GM08714 (cell line): ENCODE data around the gene TSPAN8.
"Not testable (repeated sequence)": the region's sequence is repeated elsewhere in the genome, so short reads cannot be mapped to it uniquely, and the experiment has no call there.

Experiments
- H3K4me3 ChIP-seq: fragments of 200-500 bp; sonication (Bioruptor generic); 2 replicates; pipeline ENCODE4 v1.5.1; 2014; ENCODE audit warnings: mild to moderate bottlenecking, low read length, inconsistent platforms
- ZNF274 ChIP-seq: IDR thresholded peaks from 2 replicates; pipeline ENCODE4 v1.6.1; 2012; ENCODE audit warnings: mild to moderate bottlenecking, low read depth, low read length

TSPAN8 gene

DNA sequence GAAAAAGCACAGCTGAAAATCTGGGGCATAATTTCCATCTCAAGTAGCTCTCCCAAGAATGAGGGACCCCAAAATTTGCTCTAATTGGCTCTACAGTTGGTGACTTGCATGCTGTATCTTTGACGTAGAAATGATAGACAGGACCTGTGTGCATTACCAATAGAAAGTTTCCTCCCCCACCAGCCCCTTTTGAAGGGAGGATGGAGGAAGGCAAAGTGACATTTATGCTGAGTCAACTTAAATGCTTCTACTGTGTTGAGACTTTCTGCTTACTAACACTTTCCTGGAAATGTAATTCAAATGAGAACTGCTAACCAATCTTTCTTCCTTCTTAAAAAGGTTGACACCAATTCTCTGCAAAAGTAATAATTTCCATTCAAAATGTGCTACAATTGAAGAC lies 31.9 kb downstream of the TSPAN8 start:
- no peak for TF ChIP-seq ZNF274

DNA sequence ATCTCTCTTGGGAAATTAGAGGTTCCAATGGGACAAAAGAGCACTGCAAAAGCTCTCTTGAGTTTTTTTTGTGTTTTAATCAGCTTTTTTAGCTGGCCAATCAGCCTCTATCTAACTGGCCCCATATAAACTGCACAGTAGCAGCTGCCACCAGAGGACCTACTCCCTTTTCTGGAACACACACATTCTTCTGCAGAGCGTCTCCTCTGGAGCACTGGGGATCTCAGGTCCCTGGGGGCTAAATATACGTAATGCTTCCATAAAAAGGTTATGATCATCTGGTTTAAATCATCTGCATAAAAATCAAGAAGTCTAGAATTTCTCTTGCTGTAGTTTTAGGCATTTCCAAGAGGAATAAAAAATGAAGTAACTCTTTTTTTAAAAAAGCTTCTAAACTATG lies 32.3 kb downstream of the TSPAN8 start:
- H3K4me3 ChIP-seq = no peak overlapping the region
- no peak for TF ChIP-seq ZNF274

More for the DNA sequence above, 31.9 kb downstream of the TSPAN8 start:
- H3K4me3 ChIP-seq = no peak overlapping the region

DNA sequence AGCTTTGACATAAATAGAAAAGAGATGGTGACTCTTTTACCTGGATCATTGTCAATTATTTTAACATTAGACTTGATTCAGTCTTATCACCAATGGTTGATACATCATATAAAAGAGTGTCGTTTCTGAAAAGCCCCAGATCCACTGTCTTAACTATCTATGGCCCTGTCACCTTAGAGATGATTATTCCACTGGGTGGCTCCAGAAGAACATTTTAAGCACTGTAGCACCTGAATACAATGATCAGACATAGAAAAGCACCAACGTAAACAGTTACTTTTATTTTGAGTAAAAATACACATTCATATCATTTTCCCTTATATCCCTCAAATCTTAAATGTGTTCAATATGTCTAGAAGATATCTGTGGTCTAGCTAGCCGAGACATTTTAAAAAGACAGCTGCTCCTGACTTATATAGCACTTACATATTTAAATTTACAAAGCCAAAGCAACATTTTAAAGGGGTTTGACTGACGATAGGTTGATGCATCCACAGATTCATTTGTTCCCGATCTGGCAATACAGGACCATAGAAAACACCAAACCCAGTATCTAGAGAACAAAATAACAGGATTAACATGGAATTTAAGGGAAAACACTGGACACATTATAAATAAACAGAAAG lies 32.9 kb downstream of the TSPAN8 start:
- H3K4me3 ChIP-seq = no peak overlapping the region
- TF ChIP-seq ZNF274 = no peak

DNA sequence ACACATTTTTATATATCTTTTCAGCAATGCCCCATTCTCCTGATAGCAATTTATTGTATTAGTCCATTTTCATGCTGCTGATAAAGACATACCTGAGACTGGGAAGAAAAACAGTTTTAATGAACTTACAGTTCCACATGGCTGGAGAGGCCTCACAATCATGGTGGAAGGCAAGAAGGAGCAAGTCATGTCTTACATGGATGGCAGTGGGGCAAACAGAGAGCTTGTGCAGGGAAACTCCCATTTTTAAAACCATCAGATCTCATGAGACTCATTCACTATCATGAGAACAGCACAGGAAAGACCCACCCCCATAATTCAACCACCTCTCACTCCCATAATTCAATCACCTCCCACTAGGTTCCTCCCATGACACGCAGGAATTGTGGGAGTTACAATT lies 44.7 kb downstream of the TSPAN8 start:
- H3K4me3 ChIP-seq = not testable (repeated sequence)

DNA sequence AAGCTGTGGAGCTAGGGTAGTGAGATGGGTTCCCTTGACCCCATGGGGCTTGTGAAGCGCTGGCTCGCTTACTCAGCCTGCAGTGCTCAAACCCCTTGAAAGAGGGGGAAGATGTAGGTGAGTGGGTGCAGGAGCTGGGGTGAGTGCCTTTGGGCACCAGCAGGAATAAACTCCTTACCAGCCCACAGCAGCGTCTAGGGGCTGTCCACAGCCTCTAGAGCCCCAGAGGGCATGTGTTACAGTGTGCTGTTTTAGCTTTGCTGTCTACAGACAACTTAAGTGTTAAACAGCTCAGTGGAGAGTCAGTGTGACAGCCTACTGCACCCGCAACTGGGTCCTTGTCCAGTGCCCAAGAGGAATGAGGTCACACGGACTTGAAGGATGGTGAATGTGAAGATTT lies 48.0 kb downstream of the TSPAN8 start:
- no peak for TF ChIP-seq ZNF274
- H3K4me3 ChIP-seq = no peak overlapping the region

DNA sequence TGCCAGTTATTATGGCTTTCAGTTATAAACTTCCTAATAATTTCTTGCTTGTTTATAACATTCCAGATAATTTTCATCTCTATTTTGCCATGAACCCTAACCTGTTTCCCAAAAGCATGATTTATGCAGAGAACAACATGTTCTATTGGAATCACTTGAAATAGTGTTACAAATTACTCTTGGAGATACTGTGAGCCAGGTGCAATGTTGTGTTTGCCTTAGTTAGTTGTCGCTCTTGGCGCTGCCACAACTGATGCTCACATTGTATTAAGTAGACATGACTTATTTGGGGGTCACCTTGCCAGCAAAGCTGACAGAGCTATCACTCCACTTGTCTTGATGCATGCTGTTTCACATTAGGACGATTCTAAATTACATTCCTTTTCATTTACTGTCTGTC lies 49.4 kb downstream of the TSPAN8 start:
- H3K4me3 ChIP-seq = no peak overlapping the region
- no peak for TF ChIP-seq ZNF274

DNA sequence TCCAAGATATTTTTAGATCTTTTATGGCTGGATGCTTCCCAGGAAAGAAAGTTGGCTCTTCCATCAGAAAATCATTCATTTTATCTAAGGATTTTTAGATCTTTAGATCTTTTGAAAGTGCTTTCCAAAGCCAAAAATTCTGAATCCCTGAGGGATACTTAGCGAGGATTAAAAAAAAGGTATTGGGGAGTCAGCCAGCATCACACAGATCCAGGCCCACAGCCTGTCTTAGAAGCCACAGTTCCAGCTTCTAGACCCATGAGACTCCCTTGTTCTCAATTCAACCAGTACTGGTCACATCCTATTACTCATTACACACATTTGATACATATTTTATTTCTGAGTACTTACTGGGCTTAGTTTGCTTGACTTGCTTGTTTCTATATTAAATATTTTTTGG lies 49.9 kb downstream of the TSPAN8 start:
- TF ChIP-seq ZNF274 = no peak
- no peak overlapping the region for H3K4me3 ChIP-seq

DNA sequence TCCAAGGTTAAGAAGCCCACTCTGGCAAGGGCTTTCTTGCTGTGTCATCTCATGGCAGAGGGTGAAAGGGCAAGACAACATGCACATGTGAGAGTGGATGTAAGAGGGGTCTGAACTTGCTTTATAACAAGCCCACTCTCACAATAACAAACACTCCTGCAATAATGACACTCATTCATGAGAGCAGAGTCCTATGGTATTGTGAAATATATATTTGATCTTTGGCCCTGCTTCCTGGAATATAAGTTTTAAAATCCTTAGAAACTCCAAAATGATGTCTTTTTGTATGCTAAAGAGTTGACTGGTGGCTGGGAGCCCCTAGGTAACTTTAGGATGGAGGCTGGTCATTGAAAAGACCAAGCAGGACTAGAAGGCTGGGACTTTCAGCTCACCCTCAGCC lies 51.8 kb downstream of the TSPAN8 start:
- no peak for TF ChIP-seq ZNF274
- H3K4me3 ChIP-seq = no peak overlapping the region

DNA sequence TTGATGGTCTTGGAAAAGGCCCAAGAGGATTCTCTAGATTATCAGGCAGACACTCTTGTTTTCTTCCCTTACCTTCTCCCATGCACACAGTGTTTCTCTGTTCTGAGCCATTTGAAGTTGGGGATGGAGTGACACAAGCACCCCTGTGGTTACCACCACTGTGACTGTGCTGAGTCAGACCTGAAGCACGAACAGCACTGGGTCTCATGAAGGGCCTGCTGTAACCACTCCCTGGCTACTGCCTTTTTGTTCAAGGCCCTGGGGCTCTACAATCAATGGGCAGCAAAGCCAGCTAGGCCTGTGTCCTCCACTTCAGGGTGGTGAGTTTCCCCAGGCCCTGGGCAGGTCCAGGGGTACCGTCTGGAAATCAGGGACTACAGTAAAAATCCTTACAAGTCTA lies 65.5 kb downstream of the TSPAN8 start:
- no peak overlapping the region for H3K4me3 ChIP-seq
- no peak for TF ChIP-seq ZNF274

DNA sequence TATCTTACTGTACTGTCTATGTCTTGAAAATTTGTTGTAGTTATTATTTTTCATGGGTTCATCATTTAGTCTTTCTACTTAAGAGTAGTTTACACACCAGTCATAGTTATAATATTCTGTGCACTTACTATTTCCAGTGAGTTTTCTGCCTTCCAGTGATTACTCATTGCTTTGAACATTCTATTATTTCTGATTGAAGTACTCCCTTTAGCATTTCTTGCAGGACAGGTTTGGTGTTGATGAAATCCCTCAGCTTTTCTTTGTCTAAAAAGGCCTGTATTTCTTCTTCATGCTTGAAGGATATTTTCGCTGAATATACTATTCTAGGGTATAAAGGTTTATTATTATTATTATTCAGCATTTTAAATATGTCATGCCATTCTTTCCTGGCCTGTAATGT lies 66.8 kb downstream of the TSPAN8 start:
- no peak overlapping the region for H3K4me3 ChIP-seq
- TF ChIP-seq ZNF274 = no peak

DNA sequence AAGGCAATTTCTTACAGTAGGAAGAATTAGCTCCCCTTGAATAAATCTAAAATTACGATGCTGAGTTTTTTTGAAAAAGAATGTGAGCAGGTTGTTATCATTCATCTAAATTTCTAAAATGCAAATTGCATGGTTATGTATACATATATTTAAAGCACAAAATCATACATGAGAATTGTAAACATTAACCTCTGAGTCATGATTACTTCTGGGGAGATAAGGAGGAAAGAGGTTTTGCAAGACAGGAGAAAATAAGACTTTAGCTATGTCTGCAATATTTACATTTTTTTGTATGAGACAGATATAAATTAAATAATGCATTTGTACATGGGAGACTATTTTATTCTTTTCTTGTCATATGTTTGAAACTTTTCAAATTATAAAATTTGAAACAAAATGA lies 72.2 kb downstream of the TSPAN8 start:
- no peak for TF ChIP-seq ZNF274
- H3K4me3 ChIP-seq = no peak overlapping the region

DNA sequence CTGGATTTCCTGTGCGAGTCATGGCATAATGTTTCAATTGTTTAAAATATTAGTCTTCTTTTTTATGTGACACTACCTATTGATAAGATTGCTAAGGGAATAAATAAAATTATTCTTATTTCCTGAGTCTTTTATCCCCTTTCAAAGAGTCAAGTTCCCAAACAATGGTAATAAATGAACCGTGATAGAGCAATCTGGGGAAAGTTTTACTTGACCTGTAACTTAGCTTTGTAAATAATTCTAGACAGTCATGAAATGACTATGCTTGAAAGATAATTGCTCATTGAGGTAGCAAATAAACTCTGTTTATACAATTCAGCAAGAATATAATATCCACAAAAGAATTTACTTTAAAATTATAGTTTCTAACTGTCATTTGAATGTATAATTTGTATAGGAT lies 82.1 kb downstream of the TSPAN8 start:
- no peak for TF ChIP-seq ZNF274
- H3K4me3 ChIP-seq = no peak overlapping the region
